WTC11 (cell line): ENCODE measurements around the gene RSRP1. TPM values are rescaled to one million over a fixed set of nuclear protein-coding genes. Genes with fewer than 3 reads are reported as not detected.

Experiments
- ATAC-seq: fragments of 200-7000 bp; cut with Tn5 transposase; 2 replicates; pipeline ENCODE4 v1.10.0; 2021; ENCODE audit warnings: mild to moderate bottlenecking, moderate library complexity
- CTCF ChIA-PET: fragments of 300-600 bp; sonication (Branson Sonifier 250); formaldehyde crosslinking; loops from one replicate; lab custom pipeline; 2021; ENCODE audit warnings: antibody characterized with exemption; lab: Charles Lee
- POLR2A ChIA-PET: fragments of 350-600 bp; sonication (Branson Sonifier 250); formaldehyde crosslinking; loops from one replicate; lab custom pipeline; 2021; ENCODE audit warnings: antibody characterized with exemption; lab: Charles Lee
- DNase-seq: peaks from one replicate; pipeline ENCODE4 v3.0.0; 2021; ENCODE audit warnings: low spot score
- H3K27ac Mint-ChIP-seq: 2 replicates; pipeline ENCODE4 v1.8.0; 2021; ENCODE audit warnings: mixed read lengths
- H3K27me3 Mint-ChIP-seq: 2 replicates; pipeline ENCODE4 v1.8.0; 2021; ENCODE audit warnings: low read depth, mild to moderate bottlenecking, moderate library complexity, mixed read lengths
- H3K36me3 Mint-ChIP-seq: 2 replicates; pipeline ENCODE4 v1.8.0; 2021; ENCODE audit warnings: mixed read lengths
- H3K4me1 Mint-ChIP-seq: 2 replicates; pipeline ENCODE4 v1.8.0; 2022; ENCODE audit warnings: mixed read lengths
- H3K4me3 Mint-ChIP-seq: 2 replicates; pipeline ENCODE4 v1.8.0; 2021; ENCODE audit warnings: mild to moderate bottlenecking, moderate library complexity, mixed read lengths
- H3K9me3 Mint-ChIP-seq: 2 replicates; pipeline ENCODE4 v1.8.0; 2021; ENCODE audit warnings: mixed read lengths
- ATF2 ChIP-seq: sonication (generic); formaldehyde crosslinking; IDR thresholded peaks from 2 replicates; pipeline ENCODE4 v1.8.1; 2022; ENCODE audit warnings: low read depth, missing genetic modification reagents, borderline replicate concordance
- ATF3 ChIP-seq: sonication (generic); formaldehyde crosslinking; conservative IDR thresholded peaks from 2 replicates; pipeline ENCODE4 v1.8.1; 2022; ENCODE audit warnings: mild to moderate bottlenecking, missing genetic modification reagents
- ATF6 ChIP-seq: sonication (generic); formaldehyde crosslinking; IDR thresholded peaks from 2 replicates; pipeline ENCODE4 v1.8.1; 2023; ENCODE audit warnings: mild to moderate bottlenecking, missing genetic modification reagents
- CREM ChIP-seq: sonication (generic); formaldehyde crosslinking; IDR thresholded peaks from 2 replicates; pipeline ENCODE4 v1.8.1; 2022; ENCODE audit warnings: mild to moderate bottlenecking, missing genetic modification reagents, moderate library complexity
- CTCF ChIP-seq: fragments of 200-600 bp; IDR thresholded peaks from 2 replicates; pipeline ENCODE4 v1.8.0; 2022; ENCODE audit warnings: antibody characterized with exemption
- GRHL2 ChIP-seq: fragments of 250-450 bp; sonication (Bioruptor Pico); IDR thresholded peaks from 2 replicates; pipeline ENCODE4 v1.8.0; 2022; ENCODE audit warnings: mild to moderate bottlenecking, moderate library complexity; ENCODE audit not compliant: insufficient replicate concordance, severe bottlenecking
- HMGA2 ChIP-seq: fragments of 250-450 bp; sonication (Bioruptor Pico); IDR thresholded peaks from 2 replicates; pipeline ENCODE4 v1.4.0; 2021; ENCODE audit warnings: mild to moderate bottlenecking, moderate library complexity
- HMGXB4 ChIP-seq: sonication (generic); formaldehyde crosslinking; IDR thresholded peaks from 2 replicates; pipeline ENCODE4 v1.8.1; 2023; ENCODE audit warnings: mild to moderate bottlenecking, moderate library complexity, missing genetic modification reagents
- KAT7 ChIP-seq: sonication (generic); formaldehyde crosslinking; IDR thresholded peaks from 2 replicates; pipeline ENCODE4 v1.8.1; 2023; ENCODE audit warnings: missing genetic modification reagents, mild to moderate bottlenecking, borderline replicate concordance
- MLX ChIP-seq: sonication (generic); formaldehyde crosslinking; IDR thresholded peaks from 2 replicates; pipeline ENCODE4 v1.8.1; 2023; ENCODE audit warnings: mild to moderate bottlenecking, missing genetic modification reagents, moderate library complexity
- NFATC4 ChIP-seq: fragments of 250-450 bp; sonication (Bioruptor Pico); IDR thresholded peaks from 2 replicates; pipeline ENCODE4 v1.9.0; 2021; ENCODE audit warnings: mild to moderate bottlenecking
- NFYB ChIP-seq: sonication (generic); formaldehyde crosslinking; conservative IDR thresholded peaks from 2 replicates; pipeline ENCODE4 v1.8.0; 2022; ENCODE audit warnings: low read depth, missing genetic modification reagents
- OVOL2 ChIP-seq: fragments of 250-450 bp; sonication (Bioruptor Pico); IDR thresholded peaks from 2 replicates; pipeline ENCODE4 v1.9.0; 2021; ENCODE audit warnings: mild to moderate bottlenecking, borderline replicate concordance
- RELA ChIP-seq: sonication (generic); formaldehyde crosslinking; IDR thresholded peaks from 2 replicates; pipeline ENCODE4 v1.8.1; 2022; ENCODE audit warnings: missing genetic modification reagents, mild to moderate bottlenecking, borderline replicate concordance
- RORB ChIP-seq: fragments of 250-450 bp; sonication (Bioruptor Pico); IDR thresholded peaks from 2 replicates; pipeline ENCODE4 v1.9.0; 2021; ENCODE audit warnings: mild to moderate bottlenecking
- SP1 ChIP-seq: sonication (generic); formaldehyde crosslinking; conservative IDR thresholded peaks from 2 replicates; pipeline ENCODE4 v1.8.1; 2022; ENCODE audit warnings: missing genetic modification reagents
- TEAD1 ChIP-seq: sonication (generic); formaldehyde crosslinking; IDR thresholded peaks from 2 replicates; pipeline ENCODE4 v1.8.0; 2022; ENCODE audit warnings: mild to moderate bottlenecking, missing genetic modification reagents
- TEAD4 ChIP-seq: sonication (generic); formaldehyde crosslinking; IDR thresholded peaks from 2 replicates; pipeline ENCODE4 v1.8.0; 2022; ENCODE audit warnings: mild to moderate bottlenecking, missing genetic modification reagents
- ZNF121 ChIP-seq: sonication (generic); formaldehyde crosslinking; IDR thresholded peaks from 2 replicates; pipeline ENCODE4 v1.8.0; 2023; ENCODE audit warnings: missing genetic modification reagents
- ZNF138 ChIP-seq: sonication (generic); formaldehyde crosslinking; conservative IDR thresholded peaks from 2 replicates; pipeline ENCODE4 v1.8.1; 2022; ENCODE audit warnings: mild to moderate bottlenecking, moderate library complexity, missing genetic modification reagents
- ZNF317 ChIP-seq: sonication (generic); formaldehyde crosslinking; IDR thresholded peaks from 2 replicates; pipeline ENCODE4 v1.8.1; 2023; ENCODE audit warnings: low read depth, mild to moderate bottlenecking, moderate library complexity, missing genetic modification reagents, borderline replicate concordance
- ZNF512 ChIP-seq: sonication (generic); formaldehyde crosslinking; IDR thresholded peaks from 2 replicates; pipeline ENCODE4 v1.8.1; 2022; ENCODE audit warnings: missing genetic modification reagents, borderline replicate concordance
- total RNA-seq: library from RNA; stranded (reverse); gene quantifications from 3 replicates; pipeline ENCODE4 v1.2.3, GENCODE V29; 2021

Gene RSRP1
- total RNA-seq, 1 experiment from 2014 or later = 78.1 TPM

GRCh38 chr1:25245393-25245792 lies 1.9 kb downstream of the RSRP1 start (continued):
- no peak for TF ChIP-seq ATF6 (CRISPR knock-in tag)
- TF ChIP-seq SP1 = no peak
- TF ChIP-seq, all 79 proteins: peak for 0

- Mint-ChIP-seq H3K9me3 (no peaks in the 10 kb centered on the region), H3K27ac (no peak overlapping the region), H3K36me3 (peaks cover 46% of the 10 kb centered on the region), H3K4me1 (peaks cover 36% of the 10 kb centered on the region), H3K4me3 (no peak overlapping the region), H3K27me3 (no peaks in the 10 kb centered on the region; the same call in 1 of the 2 replicates)
- CTCF ChIA-PET = no interaction called here
- POLR2A ChIA-PET = no interaction called here
- no peak for DNase-seq
- ATAC-seq = no peak
- TF ChIP-seq ZNF138 (CRISPR knock-in tag) = no peak
- no peak for TF ChIP-seq RELA (CRISPR knock-in tag)
- no peak for TF ChIP-seq NFYB (CRISPR knock-in tag)
- TF ChIP-seq OVOL2 (CRISPR knock-in tag) = no peak
- TF ChIP-seq CREM (CRISPR knock-in tag) = no peak
- TF ChIP-seq GRHL2 (CRISPR knock-in tag) = no peak
- TF ChIP-seq TEAD4 (CRISPR knock-in tag) = no peak
- no peak for TF ChIP-seq ZNF121 (CRISPR knock-in tag)
- TF ChIP-seq NFATC4 (CRISPR knock-in tag) = no peak
- no peak for TF ChIP-seq ATF2 (CRISPR knock-in tag)
- TF ChIP-seq MLX = no peak
- no peak for TF ChIP-seq ZNF317
- no peak for TF ChIP-seq ZNF512 (CRISPR knock-in tag)
- TF ChIP-seq RORB (CRISPR knock-in tag) = no peak
- no peak for TF ChIP-seq HMGA2 (CRISPR knock-in tag)
- no peak for TF ChIP-seq KAT7 (CRISPR knock-in tag)
- TF ChIP-seq TEAD1 (CRISPR knock-in tag) = no peak
- no peak for TF ChIP-seq HMGXB4 (CRISPR knock-in tag)
- no peak for TF ChIP-seq ATF3 (CRISPR knock-in tag)
- no peak for TF ChIP-seq CTCF
Measured at GRCh38 chr1:25243907-25244306, 3.3 kb downstream of the RSRP1 start.
